GM12872 (cell line): ENCODE data around the gene SH3YL1.

Experiments used
- CTCF ChIP-seq: IDR thresholded peaks from 3 replicates; pipeline ENCODE4 v1.5.1; 2011; ENCODE audit warnings: low read depth, mild to moderate bottlenecking, low read length, moderate library complexity; ENCODE audit not compliant: insufficient read depth

SH3YL1 gene

GRCh38 chr2:271917-272316 lies 8.1 kb upstream of the SH3YL1 start:
- no peak for TF ChIP-seq CTCF

- no peak for TF ChIP-seq CTCF
These were observed 7.0 kb upstream of the SH3YL1 start for GRCh38 chr2:270861-271260.

DNA sequence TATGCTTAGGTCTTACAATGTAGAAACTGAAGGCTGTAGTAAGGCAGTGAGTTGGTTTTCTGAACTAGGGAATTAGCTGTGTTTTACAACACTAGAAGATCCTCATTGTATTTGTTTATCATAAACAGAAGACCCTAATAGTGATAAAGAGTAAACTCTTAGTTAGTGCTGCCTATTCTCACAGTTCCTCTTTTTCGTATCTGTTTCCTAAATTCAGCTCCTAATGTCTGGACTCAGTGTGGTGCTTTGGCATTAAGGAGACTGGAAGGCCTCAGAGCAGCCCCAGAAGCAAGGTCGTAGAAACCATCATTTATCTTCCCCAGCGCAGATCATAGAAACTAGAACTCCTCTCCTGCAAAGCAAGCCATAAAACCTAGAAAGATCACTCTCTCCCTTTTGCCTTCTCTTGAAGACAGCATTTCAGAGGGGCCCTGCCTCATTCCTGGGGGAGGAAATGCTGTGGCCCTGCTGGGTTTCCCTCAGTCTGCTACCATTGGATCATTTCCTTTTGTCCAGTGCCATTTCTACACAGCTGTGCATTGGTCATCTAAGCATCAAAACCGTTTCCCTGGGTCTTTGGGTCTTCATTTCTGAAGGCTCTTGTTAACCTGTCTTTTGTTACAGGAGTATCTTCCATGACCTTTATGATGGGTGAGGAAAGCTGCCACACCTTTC lies 5.7 kb upstream of the SH3YL1 start:
- TF ChIP-seq CTCF: no peak

- TF ChIP-seq CTCF: no peak
These were observed 4.5 kb upstream of the SH3YL1 start for GRCh38 chr2:268323-268722.

- TF ChIP-seq CTCF: 0 out of 3 replicates have a peak, but pooled peaks have one; percentile 6
These were observed 949 bp upstream of the SH3YL1 start, which contains the start of gene ACP1 for GRCh38 chr2:264493-265468. Gene ACP1, plus strand, starts transcription at chr2:264947. Its CDS starts 18 bp downstream, at chr2:264965.

DNA sequence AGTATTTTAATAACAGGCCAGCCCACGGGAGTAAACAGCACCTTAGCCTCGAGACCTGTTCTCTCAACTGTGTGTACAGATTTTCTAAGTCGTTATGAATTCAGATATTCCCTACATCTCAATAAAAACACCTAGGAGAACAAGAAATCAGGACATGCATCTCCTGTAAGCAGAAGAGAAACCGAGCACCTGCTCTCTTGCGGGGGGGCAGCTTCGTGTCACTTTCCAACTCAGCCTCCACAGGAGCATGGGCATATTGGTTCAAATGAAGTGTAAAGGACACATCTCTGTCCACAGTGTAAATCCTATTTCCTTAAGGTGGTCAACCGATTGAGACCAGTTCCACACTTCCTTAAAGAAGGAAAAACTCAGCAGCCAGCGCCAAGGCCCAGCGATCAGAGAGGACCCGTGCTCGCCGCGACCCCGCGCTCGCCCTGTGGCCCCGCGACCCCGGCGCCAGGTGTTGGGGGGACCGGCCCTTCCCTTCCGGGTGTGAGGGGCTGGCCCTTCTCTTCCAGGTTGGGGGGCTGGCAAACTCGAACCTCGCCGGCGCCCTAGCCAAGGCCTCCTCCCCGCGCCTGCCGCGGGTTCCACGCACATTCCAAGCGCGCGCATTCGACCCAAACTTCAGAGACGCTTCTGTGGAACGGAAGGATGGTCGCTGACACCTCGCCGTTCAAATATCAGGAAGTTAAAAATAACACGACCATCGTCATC lies 652 bp downstream of the SH3YL1 start:
- no peak for TF ChIP-seq CTCF

DNA sequence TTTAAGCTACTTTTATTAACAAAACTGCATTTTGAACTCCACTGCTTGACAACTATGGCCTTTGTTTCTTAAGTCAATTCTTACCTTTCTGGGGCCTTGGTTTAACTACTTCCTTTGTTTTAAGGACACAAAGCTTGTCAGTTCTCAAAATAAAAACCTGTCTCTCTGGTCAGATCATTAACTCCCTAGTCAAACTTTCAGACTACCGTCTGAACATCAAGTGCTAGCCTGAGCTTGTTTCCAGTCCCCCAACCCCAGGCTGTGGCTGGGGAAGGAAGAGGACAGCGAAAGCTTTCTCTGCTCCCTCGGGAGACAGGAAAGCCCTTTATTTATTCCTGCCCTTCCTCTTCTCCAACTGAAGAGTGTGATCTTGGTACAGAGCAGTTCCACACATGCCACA lies 1.7 kb downstream of the SH3YL1 start:
- no peak for TF ChIP-seq CTCF
